Heart left ventricle (tissue), 16 donors: ENCODE measurements around the gene POFUT2. TPM values are rescaled to one million over a fixed set of nuclear protein-coding genes. Genes with fewer than 3 reads are reported as not detected.

Source experiments
- ATAC-seq, 4 donors: fragments of 200-7000 bp; cut with Tn5 transposase; one replicate each; pipeline ENCODE4 v1.9.1; 2020 to 2022; ENCODE audit warnings: moderate library complexity in 4 of 4, mild to moderate bottlenecking in 3 of 4, moderate number of reproducible peaks in 1 of 4
- DNase-seq, 5 donors: peaks; one replicate each; pipeline ENCODE4 v3.0.0-alpha.2; 2020
- H3K27ac ChIP-seq, 12 donors: fragments of 200-600 bp; sonication (generic) in 4 of 12; one replicate each; pipeline versions ENCODE4 v1.5.0 to v1.8.0; 2016 to 2022; ENCODE audit warnings: mild to moderate bottlenecking in 2 of 12
- H3K27me3 ChIP-seq, 9 donors: fragments of 200-600 bp; sonication (generic) in 2 of 9; one replicate each; pipeline versions ENCODE4 v1.5.1 to v1.8.0; 2016 to 2022; ENCODE audit warnings: mild to moderate bottlenecking in 3 of 9
- H3K36me3 ChIP-seq, 9 donors: fragments of 200-600 bp; sonication (generic) in 2 of 9; one replicate each; pipeline versions ENCODE4 v1.5.0 to v1.8.0; 2018 to 2022; ENCODE audit warnings: mild to moderate bottlenecking in 2 of 9
- H3K4me1 ChIP-seq, 12 donors: fragments of 200-600 bp; sonication (generic) in 4 of 12; one replicate each; pipeline versions ENCODE4 v1.5.0 to v1.8.0; 2016 to 2022; ENCODE audit warnings: mild to moderate bottlenecking in 3 of 12
- H3K4me3 ChIP-seq, 12 donors: fragments of 200-600 bp; sonication (generic) in 4 of 12; one replicate each; pipeline versions ENCODE4 v1.5.0 to v1.8.0; 2017 to 2022; ENCODE audit warnings: mild to moderate bottlenecking in 9 of 12, moderate library complexity in 4 of 12
- H3K9me3 ChIP-seq, 12 donors: fragments of 200-600 bp; sonication (generic) in 4 of 12; one replicate each; pipeline versions ENCODE4 v1.5.0 to v1.8.0; 2016 to 2022; ENCODE audit warnings: mild to moderate bottlenecking in 1 of 12
- POLR2A ChIP-seq, 2 donors: fragments of 450-650 bp; IDR thresholded peaks; one replicate each; pipeline ENCODE4 v1.6.1; 2017; ENCODE audit warnings: antibody characterized with exemption in 2 of 2, mild to moderate bottlenecking in 2 of 2, moderate library complexity in 2 of 2
- WGBS, 4 donors: extraction: QIAGEN DNeasy Blood & Tissue Kit in 2 of 4; methylation state at CpG; one replicate each; pipeline versions ENCODE4 v1.1.5 to v1.1.7; 2013 to 2018; 5-methylcytosine and 5-hydroxymethylcytosine counted together
- intact Hi-C, 10 donors: fragments of 100-400 bp; cut with DNase I; formaldehyde crosslinking; loops; one replicate each; pipeline versions ENCODE4 v1.11.1 to v1.14.2; 2022
- polyA plus RNA-seq, 2 donors: library from polyadenylated mRNA; stranded (reverse); fragments of 200-250 nt; gene quantifications; one replicate each; pipeline ENCODE4 v1.2.3, GENCODE V29; 2013
- total RNA-seq, 9 donors: library from RNA; depleted of rRNA in 2 of 9; stranded (reverse); fragments of >200 nt in 2 of 9; fragmentation: NEBNext Ultra II Directional in 3 of 9; extraction: Animal tissue kit (Norgen Biotek cat#: 25700) in 3 of 9; gene quantifications; one replicate each; pipeline versions ENCODE4 v1.1.0 to v1.2.4, GENCODE V29; 2016 to 2023
- TF ChIP-seq, protein P1 (sequence below), 12 donors: fragments of 200-600 bp; sonication (generic) in 4 of 12; IDR thresholded peaks; one replicate each; pipeline versions ENCODE4 v1.5.0 to v1.8.0; 2018 to 2022; ENCODE audit warnings: antibody characterized with exemption in 12 of 12, mild to moderate bottlenecking in 5 of 12
- donor health status: ischemic (EF 13 %, LVEDD 7.1; RV severe dilation, severe dysfunction).
- donor health status: healthy with polysubstance abuse.
- donor health status: DM: no; HTN: yes; CAD: no.
- donor health status: DM: no; HTN: no; CAD: no.
- donor health status: ischemic (EF 25% LVEDD 6.9; RV normal size, moderate dysfunction).
- donor health status: ischemic (EF 25% LVEDD 5.7; RV mildly dilated, moderate dysfunction).
- donor health status: healthy.
- donor health status: DM: yes; HTN: yes; CAD: no.
- donor health status: ischemic (EF 35%, LVEDD 5.7; RV mildly dilated, moderate dysfunction).
- donor health status: nonischemic (EF 11% LVEDD 7.7; RV severe dilation, severe dysfunction).
- donor health status: DM: yes; HTN: yes; CAD: no.
- donor health status: PGD.
- donor health status: ischemic (EF 29% LVEDD 5.4; RV normal size, mild dysfunction).
- donor health status: nonischemic (EF 23%, LVEDD 6.1; RV moderate dilation, normal function).

The POFUT2 gene
- total and polyA plus RNA-seq, 11 donors = 10.8 to 25.8 (median 18.5) TPM

DNA sequence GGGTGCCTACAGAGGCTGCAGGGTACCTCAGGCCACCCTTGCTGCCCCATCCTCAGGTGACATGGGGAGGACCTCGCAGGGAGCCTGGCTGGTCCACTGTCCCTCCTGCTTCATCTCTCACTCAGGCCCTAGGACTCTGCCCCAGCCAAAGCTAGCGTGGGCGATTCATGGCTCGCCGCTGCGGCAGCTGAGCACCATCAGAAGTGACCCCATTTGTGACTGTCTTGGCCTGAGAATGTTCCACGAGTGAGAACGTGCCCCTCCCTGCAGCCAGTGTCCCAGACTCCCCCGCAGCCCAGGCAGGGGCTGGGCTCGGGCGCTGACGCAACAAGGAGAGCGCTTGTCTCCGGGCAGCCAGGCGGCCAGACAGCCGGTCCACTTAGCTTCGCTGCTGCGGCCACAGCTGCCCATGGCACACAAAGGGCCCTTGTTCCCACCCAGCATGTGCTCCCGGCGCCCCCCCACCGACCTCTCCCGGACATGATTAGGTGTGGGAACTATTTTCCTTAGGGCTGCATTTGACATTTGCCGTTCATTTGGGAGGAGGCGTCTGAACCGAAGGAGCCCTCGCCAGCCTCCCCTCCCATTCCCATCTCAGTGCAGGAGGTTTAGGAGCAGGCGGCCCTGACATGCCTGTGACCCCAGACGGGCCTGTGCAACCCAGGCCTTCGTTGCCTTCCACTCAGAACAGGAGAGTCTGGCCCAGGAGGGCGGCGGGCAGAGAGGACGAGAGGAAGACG lies 19.3 kb upstream of the POFUT2 start:
- Histone ChIP-seq H3K36me3 (no peaks in the 10 kb centered on the region), H3K4me3 (no peak overlapping the region), H3K9me3 (no peaks in the 10 kb centered on the region), H3K4me1 (peaks cover 4 to 55% (median 36%) of the 10 kb centered on the region in 12 donors), H3K27me3 (no peaks in the 10 kb centered on the region), H3K27ac (peak overlapping the region; percentile 54 to 95 (median 76))
- WGBS, 4 donors = 54 to 69% (median 60%) methylated on average over 26 to 33 of the region's 33 CpGs
- DNase-seq (peak; percentile 87 to 93 (median 92)), ATAC-seq (peak; percentile 69 to 78 (median 74))
- intact Hi-C loops = loop anchor here in 3 of 10 donors (5.0 to 10.0 kb wide), 3 partner anchors 45 to 130 kb away; no protein-coding TSS in a partner anchor
- TF ChIP-seq, protein P1, sequence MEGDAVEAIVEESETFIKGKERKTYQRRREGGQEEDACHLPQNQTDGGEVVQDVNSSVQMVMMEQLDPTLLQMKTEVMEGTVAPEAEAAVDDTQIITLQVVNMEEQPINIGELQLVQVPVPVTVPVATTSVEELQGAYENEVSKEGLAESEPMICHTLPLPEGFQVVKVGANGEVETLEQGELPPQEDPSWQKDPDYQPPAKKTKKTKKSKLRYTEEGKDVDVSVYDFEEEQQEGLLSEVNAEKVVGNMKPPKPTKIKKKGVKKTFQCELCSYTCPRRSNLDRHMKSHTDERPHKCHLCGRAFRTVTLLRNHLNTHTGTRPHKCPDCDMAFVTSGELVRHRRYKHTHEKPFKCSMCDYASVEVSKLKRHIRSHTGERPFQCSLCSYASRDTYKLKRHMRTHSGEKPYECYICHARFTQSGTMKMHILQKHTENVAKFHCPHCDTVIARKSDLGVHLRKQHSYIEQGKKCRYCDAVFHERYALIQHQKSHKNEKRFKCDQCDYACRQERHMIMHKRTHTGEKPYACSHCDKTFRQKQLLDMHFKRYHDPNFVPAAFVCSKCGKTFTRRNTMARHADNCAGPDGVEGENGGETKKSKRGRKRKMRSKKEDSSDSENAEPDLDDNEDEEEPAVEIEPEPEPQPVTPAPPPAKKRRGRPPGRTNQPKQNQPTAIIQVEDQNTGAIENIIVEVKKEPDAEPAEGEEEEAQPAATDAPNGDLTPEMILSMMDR (IDR thresholded peaks at IDR 0.05) = peak in 1 of 12 donors; percentile 5
- no peak for TF ChIP-seq POLR2A (IDR thresholded peaks at IDR 0.05)

- Histone ChIP-seq H3K4me3 (no peak overlapping the region), H3K27ac (peak overlapping the region; percentile 54 to 95 (median 76)), H3K9me3 (no peaks in the 10 kb centered on the region), H3K4me1 (peaks cover 4 to 61% (median 41%) of the 10 kb centered on the region in 12 donors), H3K27me3 (no peaks in the 10 kb centered on the region), H3K36me3 (no peaks in the 10 kb centered on the region)
- TF ChIP-seq, protein P1 (IDR thresholded peaks at IDR 0.05) = no peak
- no peak for TF ChIP-seq POLR2A (IDR thresholded peaks at IDR 0.05)
- WGBS, 4 donors = 88 to 95% (median 92%) methylated on average over 17 to 18 of the region's 18 CpGs
- intact Hi-C loops = loop anchor here in 3 of 10 donors (5.0 to 10.0 kb wide), 3 partner anchors 46 to 131 kb away; no protein-coding TSS in a partner anchor
- ATAC-seq (no peak), DNase-seq (peak in 3 of 5 donors; percentile 30 to 40 (median 35))
These were observed 18.7 kb upstream of the POFUT2 start for GRCh38 chr21:45306453-45306831.

- TF ChIP-seq, protein P1 (IDR thresholded peaks at IDR 0.05) = no peak
- TF ChIP-seq POLR2A (IDR thresholded peaks at IDR 0.05) = no peak
- intact Hi-C loops = loop anchor here in 4 of 10 donors (2.0 to 10.0 kb wide), 4 partner anchors 46 to 131 kb away; no protein-coding TSS in a partner anchor
- Histone ChIP-seq H3K27ac (peak overlapping the region in 8 of 12 donors; percentile 54 to 95 (median 80)), H3K36me3 (no peaks in the 10 kb centered on the region), H3K27me3 (no peaks in the 10 kb centered on the region), H3K4me1 (peaks cover 4 to 67% (median 47%) of the 10 kb centered on the region in 12 donors), H3K4me3 (no peak overlapping the region), H3K9me3 (no peaks in the 10 kb centered on the region)
- peak in 1 of 5 donors; percentile 14 for DNase-seq
- no peak for ATAC-seq
- WGBS, 4 donors = 85 to 90% (median 87%) methylated on average over 9 of the region's 9 CpGs
These were observed 18.1 kb upstream of the POFUT2 start for GRCh38 chr21:45305836-45306235.

- peak in 2 of 5 donors; percentile 20 to 31 for DNase-seq
- intact Hi-C loops = loop anchor here in 8 of 10 donors (2.0 to 10.0 kb wide), 6 partner anchors 47 to 132 kb away; no protein-coding TSS in a partner anchor
- Histone ChIP-seq H3K27ac (peak overlapping the region in 3 of 12 donors; percentile 7 to 95 (median 13)), H3K4me3 (no peak overlapping the region), H3K4me1 (peaks cover 13 to 72% (median 53%) of the 10 kb centered on the region in 12 donors), H3K36me3 (no peaks in the 10 kb centered on the region), H3K27me3 (no peaks in the 10 kb centered on the region), H3K9me3 (no peaks in the 10 kb centered on the region)
- ATAC-seq = no peak
- WGBS, 4 donors = 91 to 95% (median 92%) methylated on average over 6 to 7 of the region's 7 CpGs
- TF ChIP-seq, protein P1 (IDR thresholded peaks at IDR 0.05) = no peak
- TF ChIP-seq POLR2A (IDR thresholded peaks at IDR 0.05) = no peak
These were observed 17.2 kb upstream of the POFUT2 start for GRCh38 chr21:45304945-45305344.
